Stimulated activated naive CD8-positive, alpha-beta T cell treated with anti-CD3 and anti-CD28 coated beads, Interleukin-15, Interleukin-2, amounts not matched to agents 100 ng/mL and 50 ng/mL, for 24 hours (primary cell): Measurements from ENCODE around the gene SPAG17.

Experiments
- H3K27ac Mint-ChIP-seq: one replicate; pipeline ENCODE4 v1.8.0; 2021; ENCODE audit warnings: mild to moderate bottlenecking, mixed read lengths
- H3K27me3 Mint-ChIP-seq: one replicate; pipeline ENCODE4 v1.8.0; 2021; ENCODE audit warnings: mixed read lengths
- H3K36me3 Mint-ChIP-seq: one replicate; pipeline ENCODE4 v1.8.0; 2021; ENCODE audit warnings: low read depth, mixed read lengths
- H3K4me1 Mint-ChIP-seq: one replicate; pipeline ENCODE4 v1.8.0; 2021; ENCODE audit warnings: low read depth, mixed read lengths
- H3K4me3 Mint-ChIP-seq: one replicate; pipeline ENCODE4 v1.8.0; 2021; ENCODE audit warnings: mild to moderate bottlenecking, mixed read lengths
- H3K9me3 Mint-ChIP-seq: one replicate; pipeline ENCODE4 v1.8.0; 2021; ENCODE audit warnings: mixed read lengths

Gene SPAG17

DNA sequence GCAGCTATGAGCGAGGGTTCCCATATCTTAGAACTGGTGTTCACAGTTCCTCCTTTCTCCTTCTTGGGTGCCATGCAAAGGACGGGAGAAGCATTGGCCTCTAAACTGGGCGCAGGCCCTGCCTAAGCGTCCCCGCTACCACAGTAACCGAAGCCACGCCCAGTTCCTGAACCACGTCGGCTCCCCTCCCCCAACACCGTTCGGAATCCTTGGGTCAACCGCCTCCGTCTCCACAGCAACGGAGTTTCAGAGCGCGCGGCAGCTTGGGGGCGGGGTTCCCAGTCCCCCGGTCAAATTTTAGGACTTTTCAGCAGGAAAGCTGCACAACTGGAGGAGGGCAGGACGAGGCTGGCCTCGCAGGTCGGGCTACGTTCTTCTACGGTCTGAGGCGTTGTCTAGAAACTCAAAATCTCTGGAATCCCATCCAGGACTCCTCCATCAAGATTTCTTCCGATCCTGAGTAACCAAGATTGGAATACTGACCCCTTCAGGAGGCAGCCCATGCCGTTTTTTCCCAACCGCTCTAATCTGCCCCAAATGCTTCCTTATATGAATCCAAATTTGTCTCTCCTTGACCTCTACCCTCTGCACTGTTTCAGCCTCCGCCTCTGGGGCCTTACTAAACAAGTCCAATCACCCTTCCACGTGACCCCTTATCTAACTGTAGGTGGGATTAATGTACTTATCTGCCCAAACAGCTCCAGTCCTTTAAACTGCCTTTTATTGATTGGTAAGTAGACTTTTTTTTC is at the start of gene SPAG17:
TSS of gene SPAG17 (minus strand) at position 145 of the 749 bp plus-strand sequence. CDS start at position 74, 71 bp downstream.
- no peak within 1 kb of the TSS for H3K27ac Mint-ChIP-seq
- no peaks in the 10 kb centered on the region for H3K36me3 Mint-ChIP-seq
- H3K9me3 Mint-ChIP-seq = peaks cover 11% of the 10 kb centered on the region
- H3K4me1 Mint-ChIP-seq = peaks cover 6% of the 10 kb centered on the region
- peaks cover 14% of the 10 kb centered on the region for H3K27me3 Mint-ChIP-seq
- H3K4me3 Mint-ChIP-seq = no peak within 1 kb of the TSS

DNA sequence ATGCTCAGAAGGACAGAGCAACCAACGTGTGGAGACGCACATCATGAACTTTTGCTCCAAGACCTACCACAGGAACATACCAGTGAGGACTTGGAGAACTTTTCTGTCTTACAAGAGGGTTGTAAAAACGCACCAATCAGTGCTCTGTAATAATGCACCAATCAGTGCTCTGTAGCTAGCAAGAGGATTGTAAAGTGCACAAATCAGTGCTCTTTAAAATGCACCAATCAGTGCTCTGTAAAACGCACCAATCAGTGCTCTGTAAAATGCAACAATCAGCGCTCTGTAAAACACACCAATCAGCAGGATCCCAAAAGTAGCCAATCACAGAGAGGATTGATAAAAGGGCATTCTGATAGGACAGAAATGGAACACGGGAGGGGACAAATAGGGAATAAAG is 40.4 kb upstream of the SPAG17 start:
- Mint-ChIP-seq H3K4me1 (no peaks in the 10 kb centered on the region), H3K4me3 (no peak overlapping the region), H3K27me3 (peaks cover 3% of the 10 kb centered on the region)

DNA sequence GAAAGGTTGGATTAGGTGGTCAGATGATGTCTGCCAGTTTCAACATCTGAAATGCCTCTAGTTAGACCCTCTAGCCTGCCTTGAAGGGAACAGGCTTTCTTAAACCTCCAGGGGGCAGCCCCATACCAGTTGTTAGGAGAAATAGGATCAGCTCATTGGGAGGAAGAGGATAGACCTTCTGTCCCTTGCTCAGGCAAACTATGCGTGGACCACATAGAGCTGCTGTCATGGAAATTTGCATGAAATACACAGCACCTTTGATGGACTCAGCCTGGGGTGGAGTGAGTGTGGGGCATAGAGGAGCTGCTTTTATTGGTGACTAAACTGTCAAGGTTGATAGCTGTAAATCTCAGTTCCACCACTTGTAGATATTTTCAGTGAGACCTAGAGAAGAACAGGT is 38.4 kb upstream of the SPAG17 start:
- peaks cover 8% of the 10 kb centered on the region for H3K9me3 Mint-ChIP-seq
- H3K27me3 Mint-ChIP-seq = peaks cover 3% of the 10 kb centered on the region
- H3K36me3 Mint-ChIP-seq = no peaks in the 10 kb centered on the region
- H3K4me3 Mint-ChIP-seq = no peak overlapping the region
- H3K4me1 Mint-ChIP-seq = no peaks in the 10 kb centered on the region
- H3K27ac Mint-ChIP-seq = no peak overlapping the region

More for the DNA sequence above, 40.4 kb upstream of the SPAG17 start:
- H3K9me3 Mint-ChIP-seq = peaks cover 8% of the 10 kb centered on the region
- H3K27ac Mint-ChIP-seq = no peak overlapping the region
- no peaks in the 10 kb centered on the region for H3K36me3 Mint-ChIP-seq

DNA sequence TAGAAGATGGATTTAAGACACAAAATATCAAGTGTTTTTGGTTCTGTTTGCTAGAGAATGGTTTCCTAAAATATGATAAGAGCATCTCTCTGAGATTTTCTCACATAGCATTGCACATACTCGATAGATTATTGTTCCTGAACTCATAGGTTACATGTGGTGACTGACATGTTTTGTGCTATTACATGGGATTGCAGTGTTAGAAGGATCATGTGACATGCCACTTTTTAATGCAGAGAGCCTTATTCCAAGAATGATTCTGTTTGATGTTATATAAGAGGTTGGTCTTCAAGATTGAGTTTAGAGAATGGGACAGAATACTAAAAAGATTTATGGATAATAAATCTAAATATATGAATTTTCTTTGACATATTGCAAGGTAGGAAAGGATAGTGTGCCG is 34.4 kb upstream of the SPAG17 start:
- Mint-ChIP-seq H3K36me3 (no peaks in the 10 kb centered on the region), H3K4me1 (no peaks in the 10 kb centered on the region), H3K9me3 (peaks cover 4% of the 10 kb centered on the region), H3K27me3 (peaks cover 6% of the 10 kb centered on the region), H3K27ac (no peak overlapping the region), H3K4me3 (no peak overlapping the region)

DNA sequence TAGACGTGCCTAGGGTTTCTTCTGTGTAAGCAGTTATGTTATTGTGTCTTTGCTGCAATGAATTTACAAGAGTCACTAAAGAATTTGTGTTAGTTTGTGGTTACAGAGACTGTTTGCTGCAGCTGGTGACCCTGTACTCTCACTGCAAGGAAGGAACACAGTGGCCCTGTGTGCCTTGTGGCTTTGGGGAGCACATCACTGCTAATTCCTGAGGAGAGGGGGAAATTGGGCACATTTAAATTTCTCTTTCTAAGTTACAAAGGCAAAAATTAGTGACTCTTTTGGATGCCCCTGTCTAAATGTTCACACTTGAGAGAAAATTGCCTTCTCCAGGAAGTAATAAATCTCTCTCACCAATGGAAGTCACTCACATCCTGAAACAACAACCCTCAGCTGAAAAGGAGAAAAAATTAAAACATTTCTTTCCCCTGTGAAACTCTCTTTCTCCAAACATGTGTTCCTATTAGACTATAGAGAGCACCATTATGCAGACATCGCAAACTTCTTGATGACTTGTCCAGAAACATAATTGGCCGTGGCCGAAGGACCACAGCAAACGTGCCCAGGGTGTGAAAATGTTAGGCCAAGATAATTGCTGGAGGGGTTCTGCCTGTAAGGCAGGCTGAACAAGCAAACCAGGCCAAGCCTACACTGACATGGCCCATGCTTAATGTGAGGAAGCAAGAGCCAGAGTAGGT is 32.3 kb upstream of the SPAG17 start:
- H3K4me1 Mint-ChIP-seq = no peaks in the 10 kb centered on the region
- peaks cover 4% of the 10 kb centered on the region for H3K9me3 Mint-ChIP-seq
- H3K27ac Mint-ChIP-seq = no peak overlapping the region
- H3K4me3 Mint-ChIP-seq = no peak overlapping the region
- H3K36me3 Mint-ChIP-seq = no peaks in the 10 kb centered on the region
- H3K27me3 Mint-ChIP-seq = peaks cover 3% of the 10 kb centered on the region

DNA sequence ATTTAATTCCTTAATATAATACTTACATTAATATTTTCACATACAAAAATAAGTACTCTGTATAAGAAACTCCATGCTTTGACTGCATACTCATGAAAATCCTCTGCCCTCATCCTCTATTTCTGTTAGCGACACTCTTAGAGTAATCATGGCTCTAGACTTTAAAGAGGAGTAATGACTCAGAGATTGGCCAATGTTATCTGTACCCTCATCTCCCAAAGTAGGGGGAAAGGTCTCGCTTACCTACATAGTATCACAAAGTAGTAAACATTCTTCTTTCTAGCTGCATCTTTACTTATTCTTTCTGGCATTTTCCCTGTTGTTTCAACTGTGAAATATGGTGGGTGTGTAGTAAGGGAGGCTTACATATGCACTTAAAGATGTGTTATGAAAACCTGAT is 29.8 kb upstream of the SPAG17 start:
- Mint-ChIP-seq H3K9me3 (peaks cover 4% of the 10 kb centered on the region), H3K4me1 (no peaks in the 10 kb centered on the region), H3K27ac (no peak overlapping the region), H3K4me3 (no peak overlapping the region), H3K36me3 (no peaks in the 10 kb centered on the region), H3K27me3 (peaks cover 3% of the 10 kb centered on the region)

DNA sequence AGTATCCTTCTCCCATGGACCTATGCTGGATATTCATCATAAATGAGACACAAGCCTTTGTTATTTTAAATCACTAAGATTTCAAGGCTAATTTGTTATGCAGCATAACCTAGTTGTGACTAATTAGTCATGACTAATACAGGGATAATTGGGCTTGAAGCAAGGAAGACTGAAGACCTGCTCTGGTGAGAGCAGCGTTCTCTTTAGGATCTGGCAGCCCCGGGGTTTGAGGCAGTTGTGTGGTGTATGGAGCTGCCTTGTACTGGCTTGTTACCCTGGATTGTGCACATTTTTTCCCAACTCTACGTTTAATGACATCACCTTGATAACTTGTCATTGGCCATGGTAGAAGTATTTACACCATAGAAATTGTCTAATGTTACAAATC is 25.7 kb upstream of the SPAG17 start:
- Mint-ChIP-seq H3K27ac (no peak overlapping the region), H3K9me3 (peaks cover 8% of the 10 kb centered on the region), H3K4me3 (no peak overlapping the region), H3K36me3 (no peaks in the 10 kb centered on the region), H3K27me3 (peaks cover 3% of the 10 kb centered on the region), H3K4me1 (no peaks in the 10 kb centered on the region)

DNA sequence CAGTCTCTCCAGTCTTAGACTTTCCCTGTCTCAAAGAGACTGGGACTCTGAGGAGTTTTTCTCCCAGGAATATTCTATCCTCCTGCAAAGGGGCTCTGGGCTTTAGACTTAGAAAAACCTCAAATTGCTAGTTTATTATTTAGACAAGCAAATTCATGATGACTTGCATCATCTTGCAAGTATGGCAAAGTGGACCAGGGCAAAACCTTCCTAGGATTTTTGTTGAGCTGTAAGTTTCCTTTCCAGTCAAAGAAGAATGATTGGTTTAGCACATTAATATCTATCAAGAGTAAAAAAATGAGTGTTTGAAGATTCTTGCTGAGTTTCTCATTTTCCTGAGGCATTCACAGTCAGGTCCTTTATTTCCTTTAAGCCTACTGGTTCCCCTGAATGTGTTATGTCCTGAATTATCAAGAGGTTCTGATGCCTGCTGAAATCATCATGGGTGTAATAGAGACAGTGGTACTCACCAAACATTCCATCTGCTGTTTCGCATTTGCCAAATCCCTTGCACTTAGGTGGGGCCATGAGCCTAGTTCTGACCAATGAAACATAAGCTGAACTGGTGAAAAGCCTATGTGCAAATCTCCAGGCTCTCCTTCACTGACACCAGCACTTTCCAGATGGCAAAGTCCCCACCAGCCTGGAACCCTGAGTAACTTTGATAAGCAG is 25.2 kb upstream of the SPAG17 start:
- Mint-ChIP-seq H3K4me3 (no peak overlapping the region), H3K27me3 (no peaks in the 10 kb centered on the region), H3K36me3 (no peaks in the 10 kb centered on the region), H3K9me3 (peaks cover 4% of the 10 kb centered on the region), H3K27ac (no peak overlapping the region), H3K4me1 (no peaks in the 10 kb centered on the region)

DNA sequence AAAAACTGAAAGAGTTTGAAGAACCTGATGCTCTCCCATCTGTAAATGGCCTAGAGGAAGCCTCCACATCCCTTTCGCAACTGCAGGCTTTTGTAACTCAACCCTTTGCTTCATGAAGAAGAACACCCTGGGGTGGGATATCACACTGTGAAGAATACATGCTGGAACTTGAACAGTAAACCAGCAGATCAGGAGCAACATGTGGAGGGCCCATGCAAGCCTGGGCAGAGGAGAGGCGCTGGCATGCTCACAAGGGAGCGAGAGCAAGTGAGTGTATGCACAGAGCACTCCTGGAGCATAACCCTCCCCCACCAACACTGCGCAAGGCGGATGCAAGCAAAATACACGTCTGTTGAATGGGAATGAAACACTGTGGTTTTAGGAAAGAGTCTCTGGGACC is 24.6 kb upstream of the SPAG17 start:
- no peaks in the 10 kb centered on the region for H3K4me1 Mint-ChIP-seq
- no peaks in the 10 kb centered on the region for H3K27me3 Mint-ChIP-seq
- H3K36me3 Mint-ChIP-seq = no peaks in the 10 kb centered on the region
- peaks cover 4% of the 10 kb centered on the region for H3K9me3 Mint-ChIP-seq
- no peak overlapping the region for H3K27ac Mint-ChIP-seq
- H3K4me3 Mint-ChIP-seq = no peak overlapping the region

DNA sequence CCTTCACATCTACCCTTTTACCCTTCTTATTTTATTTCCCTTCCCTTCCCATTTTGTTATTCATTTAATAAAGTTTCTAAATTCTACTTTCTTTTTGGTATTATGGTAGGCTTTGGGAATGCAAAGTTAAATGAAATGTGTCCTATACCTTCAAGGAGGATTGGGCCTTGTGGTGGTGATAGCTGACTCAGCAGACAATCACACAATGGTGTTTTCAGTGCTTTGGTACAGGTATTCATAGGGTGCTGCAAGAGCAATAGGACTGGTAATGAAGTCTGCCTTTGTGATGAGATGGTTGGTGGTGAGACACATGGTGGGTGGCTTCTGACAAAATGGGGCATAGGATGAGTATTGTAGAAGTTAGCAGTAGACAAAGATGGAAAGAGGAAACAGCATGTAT is 21.9 kb upstream of the SPAG17 start:
- H3K27ac Mint-ChIP-seq = no peak overlapping the region

DNA sequence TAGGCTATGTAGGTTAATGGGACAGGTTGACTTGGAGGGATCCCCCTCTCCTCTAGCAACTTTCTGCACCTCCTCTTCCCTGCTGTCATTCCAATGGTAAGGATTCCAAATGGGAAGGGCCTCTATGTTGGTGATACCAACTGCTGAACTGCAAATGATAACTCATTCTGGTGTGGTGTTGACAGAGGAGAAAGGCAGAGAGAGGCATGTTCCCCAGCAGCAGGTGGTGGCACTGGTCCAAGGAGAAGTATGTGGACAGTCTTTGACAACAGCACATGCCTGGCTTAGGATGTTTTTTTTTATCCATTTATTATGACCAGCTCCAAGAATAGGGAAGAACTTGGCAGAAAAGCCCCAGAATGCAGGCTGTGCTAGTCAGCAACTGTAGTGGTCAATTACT is 19.6 kb upstream of the SPAG17 start:
- Mint-ChIP-seq H3K4me1 (no peaks in the 10 kb centered on the region), H3K36me3 (no peaks in the 10 kb centered on the region), H3K27ac (no peak overlapping the region), H3K9me3 (peaks cover 12% of the 10 kb centered on the region), H3K4me3 (no peak overlapping the region), H3K27me3 (no peaks in the 10 kb centered on the region)

More for the DNA sequence above, 21.9 kb upstream of the SPAG17 start:
- H3K36me3 Mint-ChIP-seq = no peaks in the 10 kb centered on the region
- no peak overlapping the region for H3K4me3 Mint-ChIP-seq
- H3K9me3 Mint-ChIP-seq = peaks cover 12% of the 10 kb centered on the region
- no peaks in the 10 kb centered on the region for H3K27me3 Mint-ChIP-seq
- no peaks in the 10 kb centered on the region for H3K4me1 Mint-ChIP-seq

DNA sequence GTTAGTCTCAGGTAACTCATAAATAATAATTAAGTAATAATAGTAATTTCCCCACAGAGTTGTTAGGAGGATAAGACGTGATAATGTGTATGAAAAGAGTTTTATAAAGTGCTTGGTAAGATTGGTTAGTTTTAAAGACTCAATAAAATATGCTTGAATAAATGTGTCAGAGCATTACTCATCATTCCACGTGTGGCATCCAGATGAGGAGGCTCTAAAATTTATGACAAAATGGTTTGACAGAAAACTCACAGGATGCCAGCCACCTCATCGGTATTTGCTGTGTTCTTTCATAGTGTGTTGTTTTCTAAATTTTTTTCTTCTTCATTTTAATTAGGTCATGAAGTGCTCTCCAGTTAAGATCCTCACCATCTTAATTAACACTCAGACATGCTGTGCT is 19.1 kb upstream of the SPAG17 start:
- no peaks in the 10 kb centered on the region for H3K36me3 Mint-ChIP-seq
- H3K9me3 Mint-ChIP-seq = peaks cover 12% of the 10 kb centered on the region
- H3K27ac Mint-ChIP-seq = no peak overlapping the region
- no peaks in the 10 kb centered on the region for H3K27me3 Mint-ChIP-seq
- H3K4me1 Mint-ChIP-seq = no peaks in the 10 kb centered on the region
- H3K4me3 Mint-ChIP-seq = no peak overlapping the region

DNA sequence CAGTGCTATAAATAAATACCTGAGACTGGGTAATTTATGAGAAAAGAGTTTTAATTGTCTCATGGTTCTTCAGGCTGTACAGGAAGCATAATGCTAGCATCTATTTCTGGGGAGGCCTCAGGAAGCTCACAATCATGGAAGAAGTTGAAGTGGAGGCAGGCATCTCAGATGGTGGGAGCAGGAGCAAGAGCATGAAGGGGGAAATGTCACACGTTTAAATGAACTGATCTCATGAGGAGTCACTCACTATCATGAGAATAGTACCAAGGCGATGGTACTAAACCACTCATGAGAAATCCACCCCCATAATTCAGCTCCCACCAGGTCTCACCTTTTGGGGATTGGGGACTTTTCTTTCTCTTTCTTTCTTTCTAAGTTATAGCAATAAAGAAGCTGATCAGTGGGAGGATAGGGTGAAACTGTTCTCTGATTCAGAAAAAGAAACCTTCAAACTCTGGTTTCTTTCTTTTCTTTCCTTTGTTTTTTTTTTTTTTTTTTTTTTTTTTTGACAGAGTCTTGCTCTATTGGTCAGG is 17.1 kb upstream of the SPAG17 start:
- no peak overlapping the region for H3K4me3 Mint-ChIP-seq
- H3K36me3 Mint-ChIP-seq = no peaks in the 10 kb centered on the region
- no peaks in the 10 kb centered on the region for H3K4me1 Mint-ChIP-seq
- H3K27ac Mint-ChIP-seq = no peak overlapping the region
- peaks cover 8% of the 10 kb centered on the region for H3K9me3 Mint-ChIP-seq
- peaks cover 3% of the 10 kb centered on the region for H3K27me3 Mint-ChIP-seq

DNA sequence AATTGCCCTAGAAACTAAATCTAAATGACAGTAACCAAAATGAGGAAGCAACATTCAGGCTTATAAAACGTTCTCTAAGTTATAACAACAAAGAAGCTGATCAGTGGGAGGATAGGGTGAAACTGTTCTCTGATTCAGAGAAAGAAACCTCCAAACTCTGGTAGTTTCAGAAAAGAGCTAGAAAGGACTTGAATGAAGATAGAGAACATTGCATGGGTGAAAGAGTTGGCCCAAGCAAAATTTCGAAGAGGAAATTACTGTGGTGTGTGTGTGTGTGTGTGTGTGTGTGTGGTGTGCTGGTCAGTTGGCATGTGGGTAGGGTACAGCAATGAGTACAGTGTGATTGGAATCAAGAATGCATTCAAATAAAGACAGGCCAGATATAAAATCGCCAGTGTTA is 16.5 kb upstream of the SPAG17 start:
- H3K27ac Mint-ChIP-seq = no peak overlapping the region
- peaks cover 3% of the 10 kb centered on the region for H3K27me3 Mint-ChIP-seq
- no peak overlapping the region for H3K4me3 Mint-ChIP-seq
- H3K4me1 Mint-ChIP-seq = no peaks in the 10 kb centered on the region
- H3K9me3 Mint-ChIP-seq = peaks cover 8% of the 10 kb centered on the region
- H3K36me3 Mint-ChIP-seq = no peaks in the 10 kb centered on the region

DNA sequence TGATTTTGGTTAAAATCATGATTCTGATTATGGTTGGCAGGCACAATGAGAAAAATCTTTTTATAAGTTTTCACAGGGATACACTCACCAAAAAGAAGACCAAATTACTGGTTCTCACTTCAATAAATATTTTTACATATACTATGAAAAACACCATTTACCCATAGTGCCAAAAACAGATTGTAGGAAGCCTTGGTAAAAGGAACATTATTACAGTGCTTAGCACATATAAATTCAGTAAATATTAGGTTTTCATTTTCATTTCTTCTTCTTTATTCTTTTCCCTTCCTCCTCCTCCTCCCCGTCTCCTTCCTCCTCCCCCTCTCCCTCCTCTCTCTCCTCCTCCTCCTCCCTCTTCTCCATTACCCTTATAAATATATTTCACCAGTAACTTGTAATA is 15.8 kb upstream of the SPAG17 start:
- Mint-ChIP-seq H3K9me3 (peaks cover 8% of the 10 kb centered on the region), H3K27me3 (peaks cover 3% of the 10 kb centered on the region), H3K27ac (no peak overlapping the region), H3K4me1 (no peaks in the 10 kb centered on the region), H3K36me3 (no peaks in the 10 kb centered on the region), H3K4me3 (no peak overlapping the region)
